Nephron progenitor cell (in vitro differentiated cells): ENCODE data around the gene KCNQ4.

Source experiments
- DNase-seq: peaks from one replicate; pipeline ENCODE4 v3.0.0; 2021
- H3K27ac Mint-ChIP-seq: 2 replicates; pipeline ENCODE4 v1.8.0; 2021; ENCODE audit warnings: mild to moderate bottlenecking, moderate library complexity, mixed read lengths
- H3K27me3 Mint-ChIP-seq: 2 replicates; pipeline ENCODE4 v1.8.0; 2021; ENCODE audit warnings: mild to moderate bottlenecking, low read depth, mixed read lengths; ENCODE audit not compliant: poor library complexity
- H3K36me3 Mint-ChIP-seq: 2 replicates; pipeline ENCODE4 v1.8.0; 2021; ENCODE audit warnings: low read depth, mixed read lengths
- H3K4me1 Mint-ChIP-seq: 2 replicates; pipeline ENCODE4 v1.8.0; 2021; ENCODE audit warnings: mixed read lengths
- H3K4me3 Mint-ChIP-seq: 2 replicates; pipeline ENCODE4 v1.8.0; 2021; ENCODE audit warnings: mild to moderate bottlenecking, moderate library complexity, mixed read lengths
- H3K9me3 Mint-ChIP-seq: 2 replicates; pipeline ENCODE4 v1.8.0; 2021; ENCODE audit warnings: mild to moderate bottlenecking, moderate library complexity, mixed read lengths
- TF ChIP-seq, protein P1 (sequence below): fragments of 200-600 bp; sonication (generic); IDR thresholded peaks from 2 replicates; pipeline ENCODE4 v1.5.0; 2021; ENCODE audit warnings: antibody characterized with exemption

KCNQ4 gene

GRCh38 chr1:40840526-40841323, 57.1 kb downstream of the KCNQ4 start:
- peak overlapping the region; percentile 18 for H3K27ac Mint-ChIP-seq
- DNase-seq, result no peak
- H3K27me3 Mint-ChIP-seq, result peaks cover 11% of the 10 kb centered on the region
- H3K36me3 Mint-ChIP-seq, result peaks cover 5% of the 10 kb centered on the region
- H3K4me1 Mint-ChIP-seq, result peaks cover 26% of the 10 kb centered on the region
- H3K9me3 Mint-ChIP-seq, result peaks cover 14% of the 10 kb centered on the region
- no peak overlapping the region for H3K4me3 Mint-ChIP-seq
- TF ChIP-seq, protein P1, sequence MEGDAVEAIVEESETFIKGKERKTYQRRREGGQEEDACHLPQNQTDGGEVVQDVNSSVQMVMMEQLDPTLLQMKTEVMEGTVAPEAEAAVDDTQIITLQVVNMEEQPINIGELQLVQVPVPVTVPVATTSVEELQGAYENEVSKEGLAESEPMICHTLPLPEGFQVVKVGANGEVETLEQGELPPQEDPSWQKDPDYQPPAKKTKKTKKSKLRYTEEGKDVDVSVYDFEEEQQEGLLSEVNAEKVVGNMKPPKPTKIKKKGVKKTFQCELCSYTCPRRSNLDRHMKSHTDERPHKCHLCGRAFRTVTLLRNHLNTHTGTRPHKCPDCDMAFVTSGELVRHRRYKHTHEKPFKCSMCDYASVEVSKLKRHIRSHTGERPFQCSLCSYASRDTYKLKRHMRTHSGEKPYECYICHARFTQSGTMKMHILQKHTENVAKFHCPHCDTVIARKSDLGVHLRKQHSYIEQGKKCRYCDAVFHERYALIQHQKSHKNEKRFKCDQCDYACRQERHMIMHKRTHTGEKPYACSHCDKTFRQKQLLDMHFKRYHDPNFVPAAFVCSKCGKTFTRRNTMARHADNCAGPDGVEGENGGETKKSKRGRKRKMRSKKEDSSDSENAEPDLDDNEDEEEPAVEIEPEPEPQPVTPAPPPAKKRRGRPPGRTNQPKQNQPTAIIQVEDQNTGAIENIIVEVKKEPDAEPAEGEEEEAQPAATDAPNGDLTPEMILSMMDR, result no peak

GRCh38 chr1:40841602-40842001, 58.0 kb downstream of the KCNQ4 start:
- peaks cover 26% of the 10 kb centered on the region for H3K4me1 Mint-ChIP-seq
- TF ChIP-seq, protein P1, result no peak
- no peak for DNase-seq
- H3K4me3 Mint-ChIP-seq, result no peak overlapping the region
- peaks cover 14% of the 10 kb centered on the region for H3K9me3 Mint-ChIP-seq
- no peak overlapping the region for H3K27ac Mint-ChIP-seq
- H3K27me3 Mint-ChIP-seq, result peaks cover 14% of the 10 kb centered on the region
- H3K36me3 Mint-ChIP-seq, result peaks cover 5% of the 10 kb centered on the region

- H3K9me3 Mint-ChIP-seq, result peaks cover 14% of the 10 kb centered on the region
- H3K4me3 Mint-ChIP-seq, result no peak overlapping the region
- peaks cover 14% of the 10 kb centered on the region for H3K27me3 Mint-ChIP-seq
- no peak for DNase-seq
- peaks cover 5% of the 10 kb centered on the region for H3K36me3 Mint-ChIP-seq
- TF ChIP-seq, protein P1, result no peak
- H3K27ac Mint-ChIP-seq, result no peak overlapping the region
- peaks cover 26% of the 10 kb centered on the region for H3K4me1 Mint-ChIP-seq
Measured at GRCh38 chr1:40842207-40842606, 58.6 kb downstream of the KCNQ4 start.

DNA sequence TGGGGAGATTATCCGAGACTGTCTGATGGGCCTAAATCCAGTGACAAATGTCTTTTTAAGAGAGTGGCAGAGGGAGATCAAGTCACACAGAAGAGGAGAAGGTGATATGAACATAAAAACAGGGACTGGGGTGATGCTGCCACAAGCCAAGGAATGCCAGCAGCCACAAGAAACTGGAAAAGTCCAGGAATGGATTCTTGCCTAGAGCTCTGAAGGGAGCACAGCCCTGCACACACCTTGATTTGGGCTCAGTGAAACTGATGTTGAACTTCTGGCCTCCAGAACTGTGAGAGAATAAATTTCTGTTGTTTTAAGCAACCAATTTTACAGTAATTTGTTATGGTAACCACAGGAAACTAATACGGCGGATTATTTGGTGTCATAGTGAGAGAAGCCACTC, 59.1 kb downstream of the KCNQ4 start:
- peaks cover 14% of the 10 kb centered on the region for H3K9me3 Mint-ChIP-seq
- H3K36me3 Mint-ChIP-seq, result peaks cover 5% of the 10 kb centered on the region
- H3K27me3 Mint-ChIP-seq, result peaks cover 14% of the 10 kb centered on the region
- TF ChIP-seq, protein P1, result no peak
- peaks cover 26% of the 10 kb centered on the region for H3K4me1 Mint-ChIP-seq
- H3K4me3 Mint-ChIP-seq, result no peak overlapping the region
- H3K27ac Mint-ChIP-seq, result no peak overlapping the region
- no peak for DNase-seq

DNA sequence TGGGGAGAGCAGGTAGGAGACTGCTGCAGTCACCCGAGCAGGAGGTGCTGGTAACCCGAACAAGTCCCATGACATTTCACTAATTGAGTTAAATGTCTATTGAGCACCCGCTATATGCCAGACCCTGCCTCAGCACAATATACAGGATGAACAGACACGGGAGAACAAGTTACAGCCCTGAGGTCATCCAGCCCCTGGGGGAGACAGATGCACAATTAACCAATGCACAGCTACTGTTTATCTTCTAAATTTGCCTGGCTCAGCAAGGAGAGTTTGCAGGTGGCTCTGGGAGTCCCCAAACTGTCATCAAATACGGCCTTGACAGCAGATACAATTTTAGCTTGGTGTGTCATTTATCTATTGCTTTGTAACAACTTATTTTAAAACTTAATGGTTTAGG, 60.5 kb downstream of the KCNQ4 start:
- DNase-seq, result no peak
- H3K27ac Mint-ChIP-seq, result peak overlapping the region; percentile 18
- H3K36me3 Mint-ChIP-seq, result peaks cover 5% of the 10 kb centered on the region
- H3K4me1 Mint-ChIP-seq, result peaks cover 29% of the 10 kb centered on the region
- H3K27me3 Mint-ChIP-seq, result peaks cover 14% of the 10 kb centered on the region
- TF ChIP-seq, protein P1, result no peak
- no peak overlapping the region for H3K4me3 Mint-ChIP-seq
- peaks cover 14% of the 10 kb centered on the region for H3K9me3 Mint-ChIP-seq
